ENCODE results near the gene EEA1.

Gene EEA1

DNA sequence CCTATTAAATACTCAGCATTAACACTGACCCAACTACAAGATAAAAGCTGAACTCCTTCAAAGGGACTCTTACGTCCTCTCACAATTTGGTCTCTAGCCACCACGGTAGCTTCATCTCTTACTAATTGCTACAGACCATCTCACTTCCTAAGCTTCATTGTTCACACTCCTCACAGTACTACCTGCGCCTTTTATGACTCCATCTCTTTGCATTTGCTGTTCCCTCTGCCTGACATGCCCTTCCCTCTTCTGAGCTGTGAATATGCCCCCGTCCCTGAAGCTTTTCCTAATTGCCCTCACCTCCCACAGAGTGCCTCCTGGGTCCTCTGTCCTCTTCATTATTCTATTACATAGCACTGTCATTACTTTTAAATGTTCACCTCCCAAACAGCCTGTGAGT is 2.5 kb downstream of the EEA1 start:
- no peak overlapping the region for H3K27ac ChIP-seq
- TF ChIP-seq, protein P1, sequence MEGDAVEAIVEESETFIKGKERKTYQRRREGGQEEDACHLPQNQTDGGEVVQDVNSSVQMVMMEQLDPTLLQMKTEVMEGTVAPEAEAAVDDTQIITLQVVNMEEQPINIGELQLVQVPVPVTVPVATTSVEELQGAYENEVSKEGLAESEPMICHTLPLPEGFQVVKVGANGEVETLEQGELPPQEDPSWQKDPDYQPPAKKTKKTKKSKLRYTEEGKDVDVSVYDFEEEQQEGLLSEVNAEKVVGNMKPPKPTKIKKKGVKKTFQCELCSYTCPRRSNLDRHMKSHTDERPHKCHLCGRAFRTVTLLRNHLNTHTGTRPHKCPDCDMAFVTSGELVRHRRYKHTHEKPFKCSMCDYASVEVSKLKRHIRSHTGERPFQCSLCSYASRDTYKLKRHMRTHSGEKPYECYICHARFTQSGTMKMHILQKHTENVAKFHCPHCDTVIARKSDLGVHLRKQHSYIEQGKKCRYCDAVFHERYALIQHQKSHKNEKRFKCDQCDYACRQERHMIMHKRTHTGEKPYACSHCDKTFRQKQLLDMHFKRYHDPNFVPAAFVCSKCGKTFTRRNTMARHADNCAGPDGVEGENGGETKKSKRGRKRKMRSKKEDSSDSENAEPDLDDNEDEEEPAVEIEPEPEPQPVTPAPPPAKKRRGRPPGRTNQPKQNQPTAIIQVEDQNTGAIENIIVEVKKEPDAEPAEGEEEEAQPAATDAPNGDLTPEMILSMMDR (conservative IDR thresholded peaks at IDR 0.05), result no peak

DNA sequence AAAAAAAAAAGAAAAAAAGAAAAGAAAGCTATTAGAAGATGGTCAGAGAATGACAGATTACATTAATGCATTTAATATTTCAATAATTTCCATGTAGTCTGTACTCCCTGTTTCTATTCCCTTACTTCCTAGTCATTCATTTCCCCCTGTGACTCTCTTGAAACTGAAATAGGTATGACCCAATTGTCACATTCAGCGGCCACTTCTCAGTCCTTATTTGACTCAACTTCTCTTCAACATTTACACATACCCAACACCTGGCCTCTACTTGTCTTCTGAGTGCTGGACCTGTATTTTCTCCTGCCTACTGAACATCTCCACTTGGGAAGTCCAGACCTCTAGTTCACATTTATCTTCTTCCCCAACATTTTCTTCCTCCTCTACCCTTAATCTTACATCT is 7.2 kb downstream of the EEA1 start:
- no peak overlapping the region for H3K27ac ChIP-seq
- TF ChIP-seq, protein P1 (conservative IDR thresholded peaks at IDR 0.05), result no peak

DNA sequence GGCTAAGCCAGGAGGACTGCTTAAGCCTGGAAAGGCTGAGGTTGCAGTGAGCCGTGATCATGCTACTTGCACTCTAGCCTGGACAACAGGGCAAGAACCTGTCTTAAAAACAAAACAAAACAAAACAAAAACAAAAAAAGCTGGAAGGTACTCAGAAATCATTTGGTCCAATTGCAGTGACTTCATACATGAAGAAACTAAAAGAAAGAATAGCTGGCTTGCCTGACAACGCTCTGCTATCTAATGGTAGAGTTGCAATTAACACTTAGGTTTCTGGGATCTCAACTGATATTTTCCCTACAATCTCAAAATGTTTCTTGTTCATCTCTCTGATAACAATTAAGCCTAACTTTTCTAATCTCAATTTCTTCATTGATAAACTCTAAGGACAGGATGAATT is 13.7 kb downstream of the EEA1 start:
- TF ChIP-seq, protein P1 (conservative IDR thresholded peaks at IDR 0.05), result no peak
- H3K27ac ChIP-seq, result no peak overlapping the region

DNA sequence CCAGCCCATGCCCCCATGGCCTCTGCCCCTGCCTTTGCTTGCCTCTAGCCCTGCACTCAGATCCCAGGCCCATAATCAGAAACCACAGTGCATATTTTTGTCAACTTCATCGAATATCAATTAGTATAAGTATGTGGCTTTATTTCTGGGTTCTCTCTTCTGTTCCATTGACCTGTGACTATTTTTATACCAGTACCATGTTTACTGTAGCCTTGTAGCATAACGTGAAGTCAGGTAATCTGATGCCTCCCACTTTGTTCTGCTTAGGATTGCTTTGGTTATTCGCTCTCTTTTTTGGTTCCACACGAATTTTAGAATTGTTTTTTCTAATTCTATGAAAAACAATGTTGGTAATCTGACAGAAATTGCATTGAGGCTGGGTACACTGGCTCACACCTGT is 14.9 kb downstream of the EEA1 start:
- TF ChIP-seq, protein P1 (conservative IDR thresholded peaks at IDR 0.05), result no peak
- no peak overlapping the region for H3K27ac ChIP-seq

DNA sequence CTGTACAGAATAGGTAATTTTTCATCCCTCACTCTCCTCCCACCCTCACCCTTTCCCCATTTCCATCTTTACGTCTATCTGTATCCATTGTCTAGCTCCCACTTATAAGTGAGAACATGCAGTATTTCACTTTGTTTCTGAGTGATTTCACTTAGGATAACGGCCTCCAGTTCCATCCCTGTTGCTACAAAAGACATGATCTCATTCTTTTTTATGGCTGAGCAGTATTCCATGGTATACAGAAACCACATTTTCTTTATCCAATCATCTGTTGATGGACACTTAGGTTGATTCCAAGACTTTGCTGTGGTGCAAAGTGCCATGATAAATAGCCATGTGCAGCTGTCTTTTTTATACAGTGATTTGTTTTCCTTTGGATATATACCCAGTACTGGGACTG is 16.4 kb downstream of the EEA1 start:
- H3K27ac ChIP-seq, result no peak overlapping the region
- TF ChIP-seq, protein P1 (conservative IDR thresholded peaks at IDR 0.05), result no peak

DNA sequence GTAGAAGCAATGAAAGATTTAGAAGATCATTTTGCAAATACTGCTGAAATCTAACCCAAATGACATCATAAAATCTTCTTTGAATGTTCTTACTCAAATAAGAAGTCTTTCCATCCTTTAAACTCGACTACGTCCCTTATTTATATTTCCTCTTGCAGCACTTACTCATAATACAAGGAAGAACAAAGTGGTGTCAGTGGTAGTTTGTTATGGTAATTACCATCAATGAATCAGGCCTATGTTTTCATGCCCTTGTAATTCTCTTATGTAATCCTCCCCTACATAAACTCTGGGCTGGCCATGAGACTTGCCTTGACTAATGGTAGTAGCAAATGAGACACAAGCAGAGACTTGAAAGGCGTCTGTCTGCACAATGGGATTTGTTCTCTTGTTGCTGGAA is 17.0 kb downstream of the EEA1 start:
- no peak overlapping the region for H3K27ac ChIP-seq
- TF ChIP-seq, protein P1 (conservative IDR thresholded peaks at IDR 0.05), result no peak

DNA sequence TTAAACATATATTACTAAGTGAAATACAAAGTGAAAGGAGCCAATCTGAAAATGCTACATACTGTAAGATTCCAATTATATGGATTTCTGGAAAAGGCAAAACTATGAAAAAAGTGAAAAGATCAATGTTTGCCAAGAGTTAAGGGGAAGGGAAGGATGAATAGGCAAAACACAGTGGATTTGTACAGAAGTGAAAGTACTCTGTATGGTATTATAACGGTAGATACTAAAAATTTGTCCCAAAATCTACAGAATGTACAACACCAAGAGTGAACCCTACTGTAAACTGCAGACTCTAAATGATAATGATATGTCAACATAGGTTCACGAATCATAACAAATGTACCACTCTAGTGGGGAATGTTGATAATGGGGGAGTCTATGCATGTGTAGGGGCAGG is 17.8 kb downstream of the EEA1 start:
- H3K27ac ChIP-seq, result no peak overlapping the region
- TF ChIP-seq, protein P1 (conservative IDR thresholded peaks at IDR 0.05), result no peak

DNA sequence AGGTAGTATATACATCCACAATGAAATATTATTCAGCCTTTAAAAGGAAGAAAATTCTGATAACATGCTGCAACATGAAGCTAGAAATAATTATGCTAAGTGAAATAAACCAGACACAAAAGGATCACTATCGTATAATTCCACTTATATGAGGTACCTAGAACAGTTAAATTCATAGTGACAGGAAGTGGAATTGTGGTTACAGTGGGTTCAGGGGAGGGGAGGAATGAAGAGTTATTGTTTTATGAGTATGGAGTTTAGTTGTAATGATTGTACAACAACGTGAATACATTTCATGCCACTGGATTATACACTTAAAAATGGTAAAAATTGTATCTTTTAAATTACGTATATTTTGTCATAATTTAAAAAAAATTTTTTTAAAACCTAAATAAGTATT is 21.0 kb downstream of the EEA1 start:
- TF ChIP-seq, protein P1 (conservative IDR thresholded peaks at IDR 0.05), result no peak
- no peak overlapping the region for H3K27ac ChIP-seq
